ENCODE measurements around the gene NMU. TPM values are rescaled to one million over a fixed set of nuclear protein-coding genes. Genes with fewer than 3 reads are reported as not detected.

NMU gene
- total and polyA plus RNA-seq, 8 donors = 0.56 to 46.1 (median 1.1) TPM; not detected in 4

DNA sequence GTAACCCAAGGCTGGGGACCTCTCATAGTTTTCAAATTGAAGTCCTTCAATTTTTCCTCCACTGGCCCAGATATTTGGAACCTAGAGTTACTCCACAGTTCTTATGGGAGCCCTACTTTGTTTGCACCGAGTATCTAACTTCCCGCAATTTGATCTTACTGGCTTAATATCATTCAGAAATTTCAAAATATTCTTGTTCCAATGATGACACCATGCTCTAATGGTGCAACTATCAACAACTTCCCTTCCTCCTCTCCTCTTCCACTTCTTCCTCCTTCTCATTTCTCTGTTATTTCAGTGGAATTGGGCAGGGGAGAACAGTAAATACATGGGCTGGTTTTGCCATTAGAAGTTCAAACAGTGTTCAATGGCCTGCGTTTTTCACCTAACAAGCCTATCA, 64.3 kb downstream of the NMU start:
- no peak overlapping the region for H3K27ac ChIP-seq
- peaks cover 0 to 29% (median 24%) of the 10 kb centered on the region in 4 donors for H3K9me3 ChIP-seq
- no peaks in the 10 kb centered on the region for H3K36me3 ChIP-seq
- DNase-seq = no peak
- no peak overlapping the region for H3K4me3 ChIP-seq
- TF ChIP-seq POLR2AphosphoS5 (IDR thresholded peaks at IDR 0.05) (no peak), EP300 (IDR thresholded peaks at IDR 0.05) (no peak), POLR2A (IDR thresholded peaks at IDR 0.05) (no peak)
- TF ChIP-seq, protein P1, sequence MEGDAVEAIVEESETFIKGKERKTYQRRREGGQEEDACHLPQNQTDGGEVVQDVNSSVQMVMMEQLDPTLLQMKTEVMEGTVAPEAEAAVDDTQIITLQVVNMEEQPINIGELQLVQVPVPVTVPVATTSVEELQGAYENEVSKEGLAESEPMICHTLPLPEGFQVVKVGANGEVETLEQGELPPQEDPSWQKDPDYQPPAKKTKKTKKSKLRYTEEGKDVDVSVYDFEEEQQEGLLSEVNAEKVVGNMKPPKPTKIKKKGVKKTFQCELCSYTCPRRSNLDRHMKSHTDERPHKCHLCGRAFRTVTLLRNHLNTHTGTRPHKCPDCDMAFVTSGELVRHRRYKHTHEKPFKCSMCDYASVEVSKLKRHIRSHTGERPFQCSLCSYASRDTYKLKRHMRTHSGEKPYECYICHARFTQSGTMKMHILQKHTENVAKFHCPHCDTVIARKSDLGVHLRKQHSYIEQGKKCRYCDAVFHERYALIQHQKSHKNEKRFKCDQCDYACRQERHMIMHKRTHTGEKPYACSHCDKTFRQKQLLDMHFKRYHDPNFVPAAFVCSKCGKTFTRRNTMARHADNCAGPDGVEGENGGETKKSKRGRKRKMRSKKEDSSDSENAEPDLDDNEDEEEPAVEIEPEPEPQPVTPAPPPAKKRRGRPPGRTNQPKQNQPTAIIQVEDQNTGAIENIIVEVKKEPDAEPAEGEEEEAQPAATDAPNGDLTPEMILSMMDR (IDR thresholded peaks at IDR 0.05) = no peak
- H3K4me1 ChIP-seq = no peaks in the 10 kb centered on the region
- intact Hi-C loops (cut with DNase I; ENCODE audit: low total_unique reads) = no loop called here
- H3K27me3 ChIP-seq = no peaks in the 10 kb centered on the region
- 69 to 78% (median 73%) methylated on average over 3 of the region's 3 CpGs for WGBS, 5 donors

DNA sequence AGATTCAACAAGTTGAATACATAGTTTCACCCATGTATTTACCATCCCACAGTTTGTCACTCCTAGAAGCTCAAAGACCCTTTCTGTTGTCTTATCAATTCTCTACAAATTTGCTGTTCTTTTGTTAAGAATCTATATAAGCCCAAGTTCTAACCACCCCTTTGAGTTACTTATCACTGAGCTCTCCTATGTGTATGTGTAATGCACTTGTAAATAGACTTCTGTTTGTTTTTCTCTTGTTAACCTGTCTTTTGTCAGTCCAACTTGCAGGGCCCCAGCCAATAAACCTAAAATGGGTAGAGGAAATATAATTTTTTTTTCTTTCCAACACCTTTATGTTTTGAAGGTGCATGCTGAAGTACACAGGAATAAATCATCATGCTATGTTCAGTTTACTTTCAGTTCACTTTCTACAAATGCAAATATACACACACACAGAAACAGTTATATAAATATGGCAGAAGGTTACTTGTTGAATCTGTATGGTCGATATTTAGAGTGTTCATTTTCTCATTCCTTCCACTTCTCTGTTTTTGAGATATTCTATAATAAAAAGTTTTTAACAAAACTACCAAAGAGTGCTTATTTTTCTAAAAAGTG, 67.1 kb downstream of the NMU start:
- H3K27ac ChIP-seq = no peak overlapping the region
- 29 to 48% (median 36%) methylated on average over 1 of the region's 1 CpG for WGBS, 5 donors
- H3K9me3 ChIP-seq = peaks cover 0 to 1% (median 0%) of the 10 kb centered on the region in 4 donors
- no peak for TF ChIP-seq POLR2A (IDR thresholded peaks at IDR 0.05)
- TF ChIP-seq POLR2AphosphoS5 (IDR thresholded peaks at IDR 0.05) = no peak
- no peaks in the 10 kb centered on the region for H3K4me1 ChIP-seq
- intact Hi-C loops (cut with DNase I; ENCODE audit: low total_unique reads) = no loop called here
- no peaks in the 10 kb centered on the region for H3K27me3 ChIP-seq
- H3K36me3 ChIP-seq = no peaks in the 10 kb centered on the region
- H3K4me3 ChIP-seq = no peak overlapping the region
- DNase-seq = no peak

DNA sequence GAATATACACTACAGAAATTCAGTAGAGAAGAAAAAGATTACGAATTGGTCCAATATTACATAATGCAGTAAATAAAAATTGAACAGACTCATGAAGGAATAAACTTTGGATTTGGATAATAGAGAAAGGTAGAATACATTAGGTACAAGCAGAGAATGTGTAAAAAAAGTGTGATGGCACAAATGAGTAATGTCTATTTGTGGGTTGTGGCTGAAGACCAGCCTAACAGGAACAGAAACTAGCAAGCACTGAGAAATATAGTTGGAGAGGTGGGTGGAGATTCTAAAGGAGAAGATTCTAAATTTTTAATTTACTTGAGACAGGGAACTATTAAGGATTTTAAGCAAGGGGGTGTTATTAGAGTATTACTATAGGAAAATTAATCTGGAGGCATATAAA, 74.2 kb downstream of the NMU start:
- H3K27ac ChIP-seq = no peak overlapping the region
- intact Hi-C loops (cut with DNase I; ENCODE audit: low total_unique reads) = no loop called here
- H3K9me3 ChIP-seq = no peaks in the 10 kb centered on the region
- no peaks in the 10 kb centered on the region for H3K27me3 ChIP-seq
- H3K4me1 ChIP-seq = no peaks in the 10 kb centered on the region
- H3K36me3 ChIP-seq = no peaks in the 10 kb centered on the region
- WGBS, 5 donors = 94 to 97% (median 96%) methylated on average over 1 of the region's 1 CpG
- no peak overlapping the region for H3K4me3 ChIP-seq
- TF ChIP-seq, protein P1 (IDR thresholded peaks at IDR 0.05) = no peak
- no peak for DNase-seq

DNA sequence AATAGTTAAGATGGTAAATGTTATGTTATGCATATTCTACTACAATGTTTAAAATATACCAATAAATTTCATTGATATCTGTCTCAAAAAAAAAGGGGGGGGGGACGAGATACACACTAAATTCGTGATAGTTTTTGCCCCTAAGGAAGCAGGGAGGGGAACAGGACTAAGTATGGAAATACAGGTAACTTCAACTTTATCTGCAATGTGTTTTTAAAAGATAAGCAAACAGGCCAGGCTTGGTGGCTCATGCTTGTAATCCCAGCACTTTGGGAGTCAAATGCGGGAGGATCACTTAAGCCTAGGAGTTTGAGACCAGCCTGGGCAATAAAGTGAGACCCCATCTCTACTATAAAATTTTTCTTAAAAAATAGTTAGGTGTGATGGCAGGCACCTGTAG, 76.0 kb downstream of the NMU start:
- Histone ChIP-seq H3K9me3 (no peaks in the 10 kb centered on the region), H3K36me3 (no peaks in the 10 kb centered on the region), H3K27ac (no peak overlapping the region), H3K27me3 (no peaks in the 10 kb centered on the region), H3K4me1 (no peaks in the 10 kb centered on the region), H3K4me3 (no peak overlapping the region)
- TF ChIP-seq, protein P1 (IDR thresholded peaks at IDR 0.05) = no peak
- TF ChIP-seq EP300 (IDR thresholded peaks at IDR 0.05) = no peak
- no peak for TF ChIP-seq POLR2AphosphoS5 (IDR thresholded peaks at IDR 0.05)
- TF ChIP-seq POLR2A (IDR thresholded peaks at IDR 0.05) = no peak
- DNase-seq = no peak
- intact Hi-C loops (cut with DNase I; ENCODE audit: low total_unique reads) = no loop called here
- 45 to 75% (median 58%) methylated on average over 3 of the region's 3 CpGs for WGBS, 5 donors

DNA sequence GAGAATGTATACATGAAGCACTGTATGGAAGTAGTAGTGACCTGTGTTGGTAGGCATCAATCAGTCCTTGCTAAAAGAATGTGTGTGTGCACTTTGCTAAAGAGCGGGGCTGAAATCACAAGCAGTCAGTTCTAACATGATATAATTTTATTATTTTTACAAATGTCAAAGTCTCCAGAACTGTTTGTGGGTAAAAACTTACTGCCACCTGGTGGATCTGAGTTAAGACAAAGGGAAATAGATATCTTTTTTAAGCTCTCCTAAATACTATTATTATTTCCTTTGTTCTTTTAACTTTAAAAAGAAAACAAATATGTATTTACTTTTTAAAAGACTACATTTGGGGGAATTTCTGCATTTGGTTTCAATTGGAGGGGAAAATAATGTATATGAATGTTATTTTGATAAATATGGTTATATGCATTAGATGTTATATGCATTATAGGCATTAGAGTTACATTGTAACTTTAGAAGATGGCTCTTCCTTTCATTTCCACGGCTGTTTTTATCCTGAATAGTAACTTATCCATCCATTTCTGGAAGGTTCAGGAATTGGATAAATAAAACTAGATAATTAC, 81.6 kb downstream of the NMU start:
- H3K9me3 ChIP-seq = no peaks in the 10 kb centered on the region
- peaks cover 0 to 11% (median 5%) of the 10 kb centered on the region in 4 donors for H3K4me1 ChIP-seq
- H3K4me3 ChIP-seq = no peak overlapping the region
- intact Hi-C loops (cut with DNase I; ENCODE audit: low total_unique reads) = no loop called here
- H3K36me3 ChIP-seq = no peaks in the 10 kb centered on the region
- no peak for TF ChIP-seq EP300 (IDR thresholded peaks at IDR 0.05)
- TF ChIP-seq, protein P1 (IDR thresholded peaks at IDR 0.05) = peak in 3 of 7 experiments; percentile 15 to 35 (median 20)
- H3K27ac ChIP-seq = no peak overlapping the region
- no peaks in the 10 kb centered on the region for H3K27me3 ChIP-seq
- peak in 1 of 2 donors; percentile 62 for DNase-seq
- WGBS, 5 donors = 28 to 56% (median 38%) methylated on average over 2 of the region's 2 CpGs
